ENCODE data around the gene CLCF1.

Gene CLCF1

GRCh38 chr11:67409781-67410368 is 36.5 kb upstream of the CLCF1 start:
- TF ChIP-seq, protein P1, sequence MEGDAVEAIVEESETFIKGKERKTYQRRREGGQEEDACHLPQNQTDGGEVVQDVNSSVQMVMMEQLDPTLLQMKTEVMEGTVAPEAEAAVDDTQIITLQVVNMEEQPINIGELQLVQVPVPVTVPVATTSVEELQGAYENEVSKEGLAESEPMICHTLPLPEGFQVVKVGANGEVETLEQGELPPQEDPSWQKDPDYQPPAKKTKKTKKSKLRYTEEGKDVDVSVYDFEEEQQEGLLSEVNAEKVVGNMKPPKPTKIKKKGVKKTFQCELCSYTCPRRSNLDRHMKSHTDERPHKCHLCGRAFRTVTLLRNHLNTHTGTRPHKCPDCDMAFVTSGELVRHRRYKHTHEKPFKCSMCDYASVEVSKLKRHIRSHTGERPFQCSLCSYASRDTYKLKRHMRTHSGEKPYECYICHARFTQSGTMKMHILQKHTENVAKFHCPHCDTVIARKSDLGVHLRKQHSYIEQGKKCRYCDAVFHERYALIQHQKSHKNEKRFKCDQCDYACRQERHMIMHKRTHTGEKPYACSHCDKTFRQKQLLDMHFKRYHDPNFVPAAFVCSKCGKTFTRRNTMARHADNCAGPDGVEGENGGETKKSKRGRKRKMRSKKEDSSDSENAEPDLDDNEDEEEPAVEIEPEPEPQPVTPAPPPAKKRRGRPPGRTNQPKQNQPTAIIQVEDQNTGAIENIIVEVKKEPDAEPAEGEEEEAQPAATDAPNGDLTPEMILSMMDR (IDR thresholded peaks at IDR 0.05): no peak
- H3K36me3 Mint-ChIP-seq (ENCODE audit: low read depth): no peaks in the 10 kb centered on the region
- no peak overlapping the region for H3K4me3 Mint-ChIP-seq
- no peaks in the 10 kb centered on the region for H3K9me3 Mint-ChIP-seq
- DNase-seq: no peak
- no peak overlapping the region for H3K27ac Mint-ChIP-seq
- peaks cover 36% of the 10 kb centered on the region for H3K4me1 Mint-ChIP-seq
- H3K27me3 Mint-ChIP-seq (ENCODE audit: low read depth, poor library complexity): peaks cover 33% of the 10 kb centered on the region

GRCh38 chr11:67409261-67409666 is 35.9 kb upstream of the CLCF1 start:
- DNase-seq: no peak
- no peaks in the 10 kb centered on the region for H3K36me3 Mint-ChIP-seq (ENCODE audit: low read depth)
- H3K4me1 Mint-ChIP-seq: peaks cover 41% of the 10 kb centered on the region
- H3K9me3 Mint-ChIP-seq: no peaks in the 10 kb centered on the region
- peaks cover 27% of the 10 kb centered on the region for H3K27me3 Mint-ChIP-seq (ENCODE audit: low read depth, poor library complexity)
- TF ChIP-seq, protein P1 (IDR thresholded peaks at IDR 0.05): no peak
- no peak overlapping the region for H3K4me3 Mint-ChIP-seq
- H3K27ac Mint-ChIP-seq: no peak overlapping the region

GRCh38 chr11:67408437-67409200 is 35.2 kb upstream of the CLCF1 start:
- H3K27me3 Mint-ChIP-seq (ENCODE audit: low read depth, poor library complexity): peaks cover 20% of the 10 kb centered on the region
- no peak overlapping the region for H3K4me3 Mint-ChIP-seq
- peaks cover 44% of the 10 kb centered on the region for H3K4me1 Mint-ChIP-seq
- no peak overlapping the region for H3K27ac Mint-ChIP-seq
- H3K9me3 Mint-ChIP-seq: no peaks in the 10 kb centered on the region
- TF ChIP-seq, protein P1 (IDR thresholded peaks at IDR 0.05): no peak
- no peaks in the 10 kb centered on the region for H3K36me3 Mint-ChIP-seq (ENCODE audit: low read depth)
- DNase-seq: no peak

GRCh38 chr11:67407688-67408163 is 34.3 kb upstream of the CLCF1 start:
- Mint-ChIP-seq H3K4me3 (no peak overlapping the region), H3K36me3 (ENCODE audit: low read depth) (no peaks in the 10 kb centered on the region), H3K27ac (no peak overlapping the region), H3K27me3 (ENCODE audit: low read depth, poor library complexity) (peaks cover 12% of the 10 kb centered on the region), H3K4me1 (peaks cover 43% of the 10 kb centered on the region), H3K9me3 (no peaks in the 10 kb centered on the region)
- TF ChIP-seq, protein P1 (IDR thresholded peaks at IDR 0.05): no peak
- no peak for DNase-seq

DNA sequence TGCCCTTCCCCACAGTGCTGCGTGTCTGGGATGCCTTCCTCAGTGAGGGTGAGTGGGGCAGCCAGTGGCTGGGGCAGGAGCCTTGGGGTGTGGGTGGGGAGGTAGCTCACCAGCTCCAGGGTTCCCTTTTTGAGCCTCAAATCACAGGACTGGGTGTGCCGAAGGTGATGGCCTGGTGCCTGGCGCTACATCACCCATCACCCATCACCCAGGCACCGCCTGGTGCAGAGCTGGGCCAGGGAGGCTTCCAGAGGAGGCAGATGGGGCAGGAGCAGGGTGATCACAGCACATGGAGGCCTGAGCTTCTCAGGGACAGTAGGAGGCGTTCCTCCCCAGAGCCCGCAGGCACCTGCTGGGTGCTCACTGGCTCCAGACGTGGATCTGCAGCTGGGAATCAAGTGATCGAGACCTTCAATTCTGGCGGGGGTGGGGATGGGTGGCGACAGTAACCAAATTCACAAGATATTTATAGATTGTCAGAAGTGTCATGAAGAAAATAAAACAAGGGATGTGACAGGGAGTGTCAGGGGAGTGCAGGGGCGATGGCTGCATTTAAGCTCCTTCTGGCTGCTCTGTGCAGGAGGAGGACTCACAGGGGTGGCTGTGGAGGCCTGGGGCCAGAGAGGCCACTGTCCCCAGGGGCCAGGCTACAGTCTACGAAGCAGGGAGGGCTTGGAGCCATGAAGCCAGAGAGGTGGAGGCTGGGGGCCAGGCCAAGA is 33.7 kb upstream of the CLCF1 start:
- H3K27ac Mint-ChIP-seq: peak overlapping the region; percentile 90
- no peak overlapping the region for H3K4me3 Mint-ChIP-seq
- no peaks in the 10 kb centered on the region for H3K9me3 Mint-ChIP-seq
- DNase-seq: no peak
- TF ChIP-seq, protein P1 (IDR thresholded peaks at IDR 0.05): no peak
- peaks cover 40% of the 10 kb centered on the region for H3K4me1 Mint-ChIP-seq
- H3K27me3 Mint-ChIP-seq (ENCODE audit: low read depth, poor library complexity): peaks cover 8% of the 10 kb centered on the region
- H3K36me3 Mint-ChIP-seq (ENCODE audit: low read depth): no peaks in the 10 kb centered on the region

Data from nephron progenitor cell (in vitro differentiated cells).